CD4-positive, alpha-beta memory T cell (primary cell): ENCODE data around the gene VAV2. TPM values are rescaled to one million over a fixed set of nuclear protein-coding genes. Genes with fewer than 3 reads are reported as not detected.

Source experiments
- CTCF ChIA-PET: fragments of 350-600 bp; sonication (Branson Sonifier 250); formaldehyde crosslinking; loops from one replicate; lab custom pipeline; 2021; ENCODE audit warnings: inconsistent platforms; ENCODE audit not compliant: partially characterized antibody; lab: Charles Lee
- POLR2A ChIA-PET: fragments of 350-600 bp; sonication (Branson Sonifier 250); formaldehyde crosslinking; loops from one replicate; lab custom pipeline; 2021; ENCODE audit not compliant: partially characterized antibody; lab: Charles Lee
- DNase-seq, 5 donors: peaks; one replicate each; pipeline versions ENCODE4 v3.0.0 to v3.0.0-alpha.2; 2020 to 2022; ENCODE audit warnings: mixed read lengths in 1 of 5
- H3K27ac ChIP-seq: one replicate; pipeline ENCODE4 v1.7.0; 2013; ENCODE audit warnings: low read depth, low read length
- H3K27me3 ChIP-seq: 2 replicates; pipeline ENCODE4 v1.7.0; 2013; ENCODE audit warnings: mild to moderate bottlenecking, low read length, moderate library complexity; ENCODE audit not compliant: insufficient read depth
- H3K36me3 ChIP-seq: 2 replicates; pipeline ENCODE4 v1.7.0; 2013; ENCODE audit warnings: mild to moderate bottlenecking, low read length, moderate library complexity; ENCODE audit not compliant: insufficient read depth
- H3K4me1 ChIP-seq: 2 replicates; pipeline ENCODE4 v1.7.0; 2013; ENCODE audit warnings: mild to moderate bottlenecking, low read length, moderate library complexity; ENCODE audit not compliant: insufficient read depth
- H3K4me3 ChIP-seq, 2 donors: one replicate each; pipeline ENCODE4 v1.7.0; 2013; ENCODE audit warnings: low read length in 2 of 2, mild to moderate bottlenecking in 1 of 2
- H3K9me3 ChIP-seq, 2 donors: one replicate each; pipeline ENCODE4 v1.7.0; 2013; ENCODE audit warnings: low read length in 2 of 2, control low read depth in 1 of 2; ENCODE audit not compliant: control insufficient read depth in 1 of 2
- H3K27ac Mint-ChIP-seq, 7 donors: one replicate each; pipeline ENCODE4 v1.8.0; 2020 to 2021; ENCODE audit warnings: mixed read lengths in 7 of 7, mild to moderate bottlenecking in 6 of 7, inconsistent platforms in 3 of 7, moderate library complexity in 3 of 7
- H3K27me3 Mint-ChIP-seq, 2 donors: one replicate each; pipeline ENCODE4 v1.8.0; 2020 to 2021; ENCODE audit warnings: mixed read lengths in 2 of 2
- H3K36me3 Mint-ChIP-seq, 2 donors: one replicate each; pipeline ENCODE4 v1.8.0; 2020 to 2021; ENCODE audit warnings: mixed read lengths in 2 of 2, inconsistent platforms in 1 of 2, mild to moderate bottlenecking in 1 of 2
- H3K4me1 Mint-ChIP-seq, 4 donors: one replicate each; pipeline ENCODE4 v1.8.0; 2020 to 2021; ENCODE audit warnings: mixed read lengths in 4 of 4, mild to moderate bottlenecking in 1 of 4
- H3K4me3 Mint-ChIP-seq, 8 donors: one replicate each; pipeline ENCODE4 v1.8.0; 2020 to 2021; ENCODE audit warnings: mixed read lengths in 8 of 8, mild to moderate bottlenecking in 7 of 8, moderate library complexity in 6 of 8, inconsistent platforms in 3 of 8
- H3K9me3 Mint-ChIP-seq, 8 donors: one replicate each; pipeline ENCODE4 v1.8.0; 2020 to 2021; ENCODE audit warnings: mixed read lengths in 8 of 8, mild to moderate bottlenecking in 5 of 8, inconsistent platforms in 3 of 8, moderate library complexity in 1 of 8
- intact Hi-C: fragments of 100-400 bp; cut with micrococcal nuclease; formaldehyde crosslinking; loops from one replicate; pipeline ENCODE4 v1.15.1; 2023
- polyA plus RNA-seq, 2 donors: library from polyadenylated mRNA; unstranded; fragments of 300-500 nt; fragmentation: Illumina TruSeq; gene quantifications; one replicate each; pipeline ENCODE4 v1.2.3, GENCODE V29; 2021
- total RNA-seq, 2 experiments: library from RNA; stranded (reverse); gene quantifications; one replicate each; pipeline ENCODE4 v1.2.3, GENCODE V29; 2021

Gene VAV2
- total and polyA plus RNA-seq, 4 experiments from 2014 or later, result 0.26 to 3.0 (median 1.0) TPM

GRCh38 chr9:133886563-133887501, 105.3 kb downstream of the VAV2 start:
- no peak overlapping the region for H3K4me3 Mint-ChIP-seq
- Histone ChIP-seq H3K27ac (no peak overlapping the region), H3K9me3 (no peaks in the 10 kb centered on the region), H3K4me1 (no peaks in the 10 kb centered on the region), H3K27me3 (no peaks in the 10 kb centered on the region), H3K4me3 (no peak overlapping the region), H3K36me3 (no peaks in the 10 kb centered on the region)
- ChIA-PET CTCF (no interaction called here), POLR2A (no interaction called here)
- H3K27ac Mint-ChIP-seq, result no peak overlapping the region
- no peaks in the 10 kb centered on the region for H3K27me3 Mint-ChIP-seq
- DNase-seq, result no peak
- no peaks in the 10 kb centered on the region for H3K9me3 Mint-ChIP-seq
- intact Hi-C loops, result no loop called here
- no peaks in the 10 kb centered on the region for H3K36me3 Mint-ChIP-seq
- H3K4me1 Mint-ChIP-seq, result no peaks in the 10 kb centered on the region

GRCh38 chr9:133884907-133885744, 107.0 kb downstream of the VAV2 start:
- no peak overlapping the region for H3K4me3 ChIP-seq
- H3K4me3 Mint-ChIP-seq, result no peak overlapping the region
- H3K27ac Mint-ChIP-seq, result no peak overlapping the region
- POLR2A ChIA-PET, result no interaction called here
- H3K9me3 Mint-ChIP-seq, result no peaks in the 10 kb centered on the region
- no peaks in the 10 kb centered on the region for H3K4me1 ChIP-seq
- H3K27me3 ChIP-seq, result no peaks in the 10 kb centered on the region
- peak in 1 of 5 donors; percentile 18 for DNase-seq
- H3K9me3 ChIP-seq, result no peaks in the 10 kb centered on the region
- no peaks in the 10 kb centered on the region for H3K27me3 Mint-ChIP-seq
- no peak overlapping the region for H3K27ac ChIP-seq
- no peaks in the 10 kb centered on the region for H3K36me3 Mint-ChIP-seq
- intact Hi-C loops, result no loop called here
- CTCF ChIA-PET, result no interaction called here
- H3K4me1 Mint-ChIP-seq, result no peaks in the 10 kb centered on the region
- H3K36me3 ChIP-seq, result no peaks in the 10 kb centered on the region

- intact Hi-C loops, result no loop called here
- ChIA-PET POLR2A (no interaction called here), CTCF (no interaction called here)
- H3K27ac ChIP-seq, result no peak overlapping the region
- Mint-ChIP-seq H3K4me3 (no peak overlapping the region), H3K27me3 (no peaks in the 10 kb centered on the region), H3K27ac (no peak overlapping the region), H3K4me1 (no peaks in the 10 kb centered on the region), H3K36me3 (no peaks in the 10 kb centered on the region), H3K9me3 (no peaks in the 10 kb centered on the region)
- no peaks in the 10 kb centered on the region for H3K27me3 ChIP-seq
- DNase-seq, result no peak
- H3K4me1 ChIP-seq, result no peaks in the 10 kb centered on the region
- no peak overlapping the region for H3K4me3 ChIP-seq
- H3K36me3 ChIP-seq, result no peaks in the 10 kb centered on the region
- no peaks in the 10 kb centered on the region for H3K9me3 ChIP-seq
Observed at GRCh38 chr9:133882849-133883755, 109.0 kb downstream of the VAV2 start.

- H3K27me3 ChIP-seq, result no peaks in the 10 kb centered on the region
- H3K9me3 ChIP-seq, result no peaks in the 10 kb centered on the region
- no peaks in the 10 kb centered on the region for H3K36me3 Mint-ChIP-seq
- H3K27me3 Mint-ChIP-seq, result no peaks in the 10 kb centered on the region
- H3K4me3 ChIP-seq, result no peak overlapping the region
- no peaks in the 10 kb centered on the region for H3K4me1 Mint-ChIP-seq
- intact Hi-C loops, result no loop called here
- H3K27ac ChIP-seq, result no peak overlapping the region
- no peak overlapping the region for H3K27ac Mint-ChIP-seq
- H3K4me1 ChIP-seq, result no peaks in the 10 kb centered on the region
- H3K36me3 ChIP-seq, result no peaks in the 10 kb centered on the region
- H3K9me3 Mint-ChIP-seq, result no peaks in the 10 kb centered on the region
- POLR2A ChIA-PET, result no interaction called here
- CTCF ChIA-PET, result no interaction called here
- peak in 1 of 5 donors; percentile 4 for DNase-seq
- no peak overlapping the region for H3K4me3 Mint-ChIP-seq
Observed at GRCh38 chr9:133881671-133882381, 110.3 kb downstream of the VAV2 start.

GRCh38 chr9:133880851-133881661, 111.1 kb downstream of the VAV2 start:
- Histone ChIP-seq H3K9me3 (no peaks in the 10 kb centered on the region), H3K4me1 (no peaks in the 10 kb centered on the region), H3K27me3 (no peaks in the 10 kb centered on the region), H3K27ac (no peak overlapping the region), H3K36me3 (no peaks in the 10 kb centered on the region), H3K4me3 (no peak overlapping the region)
- ChIA-PET CTCF (no interaction called here), POLR2A (no interaction called here)
- Mint-ChIP-seq H3K4me3 (no peak overlapping the region), H3K27ac (peak overlapping the region in 1 of 7 donors; percentile 73), H3K9me3 (no peaks in the 10 kb centered on the region), H3K36me3 (no peaks in the 10 kb centered on the region), H3K4me1 (no peaks in the 10 kb centered on the region), H3K27me3 (no peaks in the 10 kb centered on the region)
- peak in 1 of 5 donors; percentile 17 for DNase-seq
- intact Hi-C loops, result no loop called here

- intact Hi-C loops, result no loop called here
- CTCF ChIA-PET, result no interaction called here
Observed at GRCh38 chr9:133880136-133880535, 112.0 kb downstream of the VAV2 start.

More at GRCh38 chr9:133880136-133880535, 112.0 kb downstream of the VAV2 start:
- POLR2A ChIA-PET, result no interaction called here
- H3K4me3 ChIP-seq, result no peak overlapping the region
- DNase-seq, result peak in 1 of 5 donors; percentile 14
- H3K9me3 ChIP-seq, result no peaks in the 10 kb centered on the region
- Mint-ChIP-seq H3K4me3 (no peak overlapping the region), H3K36me3 (no peaks in the 10 kb centered on the region), H3K4me1 (no peaks in the 10 kb centered on the region), H3K9me3 (no peaks in the 10 kb centered on the region), H3K27me3 (no peaks in the 10 kb centered on the region), H3K27ac (no peak overlapping the region)
- H3K27me3 ChIP-seq, result no peaks in the 10 kb centered on the region
- H3K4me1 ChIP-seq, result no peaks in the 10 kb centered on the region
- H3K27ac ChIP-seq, result no peak overlapping the region
- H3K36me3 ChIP-seq, result no peaks in the 10 kb centered on the region
